DOHH2 (cell line): ENCODE measurements around the gene WWC1.

Experiments used
- H3F3A ChIP-seq: fragments of 200-600 bp; sonication (generic), shearing (Covaris generic); 2 replicates; pipeline ENCODE4 v1.6.0; 2016; ENCODE audit warnings: antibody characterized with exemption, mild to moderate bottlenecking; ENCODE audit not compliant: control insufficient read depth, insufficient read depth
- H3K27ac ChIP-seq: fragments of 200-600 bp; sonication (generic); 2 replicates; pipeline ENCODE4 v1.5.1; 2014; ENCODE audit warnings: low read depth, mild to moderate bottlenecking, low read length, moderate library complexity
- H3K27me3 ChIP-seq: fragments of 200-600 bp; sonication (generic); 2 replicates; pipeline ENCODE4 v1.6.1; 2014; ENCODE audit warnings: mild to moderate bottlenecking, low read length, mixed read lengths; ENCODE audit not compliant: control insufficient read depth
- H3K36me3 ChIP-seq: fragments of 200-600 bp; sonication (generic); 2 replicates; pipeline ENCODE4 v1.6.1; 2014; ENCODE audit warnings: mild to moderate bottlenecking, low read length, moderate library complexity, mixed read lengths; ENCODE audit not compliant: control insufficient read depth
- H3K4me1 ChIP-seq: fragments of 200-600 bp; sonication (generic); 2 replicates; pipeline ENCODE4 v1.6.1; 2014; ENCODE audit warnings: mild to moderate bottlenecking, low read length, mixed read lengths; ENCODE audit not compliant: control insufficient read depth
- H3K4me2 ChIP-seq: fragments of 200-600 bp; sonication (generic); 2 replicates; pipeline ENCODE4 v1.6.0; 2014; ENCODE audit warnings: mild to moderate bottlenecking, low read length, moderate library complexity
- H3K4me3 ChIP-seq: fragments of 200-600 bp; sonication (generic); 2 replicates; pipeline ENCODE4 v1.5.1; 2014; ENCODE audit warnings: mild to moderate bottlenecking, low read length, mixed read lengths
- H3K79me2 ChIP-seq: fragments of 200-600 bp; sonication (generic); 2 replicates; pipeline ENCODE4 v1.6.1; 2014; ENCODE audit warnings: mild to moderate bottlenecking, low read length, mixed read lengths; ENCODE audit not compliant: control insufficient read depth
- H3K9me2 ChIP-seq: fragments of 200-600 bp; sonication (generic); replicated peaks from 2 replicates; pipeline ENCODE4 v1.6.1; 2014; ENCODE audit warnings: mild to moderate bottlenecking, low read length, mixed read lengths; ENCODE audit not compliant: control insufficient read depth
- H3K9me3 ChIP-seq: fragments of 200-600 bp; sonication (generic); 2 replicates; pipeline ENCODE4 v1.6.1; 2014; ENCODE audit warnings: antibody characterized with exemption, low read length, mixed read lengths; ENCODE audit not compliant: control insufficient read depth, insufficient read depth
- H4K20me1 ChIP-seq: fragments of 200-600 bp; sonication (generic); 2 replicates; pipeline ENCODE4 v1.6.0; 2014; ENCODE audit warnings: low read depth, mild to moderate bottlenecking, antibody characterized with exemption, low read length, moderate library complexity; ENCODE audit not compliant: control insufficient read depth, insufficient read depth
- CTCF ChIP-seq: fragments of 200-600 bp; sonication (generic); IDR thresholded peaks from one replicate; pipeline ENCODE4 v1.5.1; 2014; ENCODE audit warnings: antibody characterized with exemption, mild to moderate bottlenecking, low read depth, low read length; ENCODE audit not compliant: poor library complexity, severe bottlenecking
- EZH2phosphoT487 ChIP-seq: fragments of 200-600 bp; sonication (generic); IDR thresholded peaks from 2 replicates; pipeline ENCODE4 v1.6.1; 2017; ENCODE audit warnings: borderline replicate concordance, mild to moderate bottlenecking, antibody characterized with exemption, low read length, moderate library complexity, mixed read lengths

The WWC1 gene

GRCh38 chr5:168317096-168317520 is 25.7 kb downstream of the WWC1 start:
- Histone ChIP-seq H3K9me2 (no peaks in the 10 kb centered on the region), H3K4me1 (no peaks in the 10 kb centered on the region), H3F3A (no peaks in the 10 kb centered on the region), H3K36me3 (no peaks in the 10 kb centered on the region), H3K4me3 (no peak overlapping the region), H4K20me1 (no peaks in the 10 kb centered on the region), H3K9me3 (no peaks in the 10 kb centered on the region), H3K27me3 (no peaks in the 10 kb centered on the region), H3K27ac (no peak overlapping the region), H3K4me2 (no peak overlapping the region), H3K79me2 (no peaks in the 10 kb centered on the region)
- no peak for TF ChIP-seq CTCF
- no peak for TF ChIP-seq EZH2phosphoT487

GRCh38 chr5:168317521-168318147 is 26.2 kb downstream of the WWC1 start:
- Histone ChIP-seq H3K79me2 (no peaks in the 10 kb centered on the region), H3K27ac (no peak overlapping the region), H3K27me3 (no peaks in the 10 kb centered on the region), H3K9me2 (no peaks in the 10 kb centered on the region), H3K4me3 (no peak overlapping the region), H3K4me1 (no peaks in the 10 kb centered on the region), H3K4me2 (no peak overlapping the region), H3F3A (no peaks in the 10 kb centered on the region), H3K36me3 (no peaks in the 10 kb centered on the region), H3K9me3 (no peaks in the 10 kb centered on the region), H4K20me1 (no peaks in the 10 kb centered on the region)
- no peak for TF ChIP-seq EZH2phosphoT487
- TF ChIP-seq CTCF: no peak

GRCh38 chr5:168318240-168318639 is 26.8 kb downstream of the WWC1 start:
- Histone ChIP-seq H3K27ac (no peak overlapping the region), H3K9me2 (no peaks in the 10 kb centered on the region), H3K4me2 (no peak overlapping the region), H3K36me3 (no peaks in the 10 kb centered on the region), H3F3A (no peaks in the 10 kb centered on the region), H4K20me1 (no peaks in the 10 kb centered on the region), H3K9me3 (no peaks in the 10 kb centered on the region), H3K27me3 (no peaks in the 10 kb centered on the region), H3K4me3 (no peak overlapping the region), H3K4me1 (no peaks in the 10 kb centered on the region), H3K79me2 (no peaks in the 10 kb centered on the region)
- no peak for TF ChIP-seq CTCF
- TF ChIP-seq EZH2phosphoT487: no peak
